GM23338 (cell line): Measurements from ENCODE around the gene RPL10A. TPM values are rescaled to one million over a fixed set of nuclear protein-coding genes. Genes with fewer than 3 reads are reported as not detected.

ENCODE experiments used
- ATAC-seq: fragments of 200-7000 bp; cut with Tn5 transposase; 3 replicates; pipeline ENCODE4 v1.9.1; 2020
- DNase-seq: peaks from one replicate; pipeline ENCODE4 v3.0.0-alpha.2; 2015; ENCODE audit warnings: low spot score
- H2AFZ ChIP-seq: fragments of 200-600 bp; sonication (generic); 2 replicates; pipeline ENCODE4 v1.8.0; 2016; ENCODE audit warnings: antibody characterized with exemption, mild to moderate bottlenecking, moderate library complexity
- H3F3A ChIP-seq: fragments of 200-600 bp; sonication (generic); replicated peaks from 2 replicates; pipeline ENCODE4 v1.8.0; 2017; ENCODE audit warnings: antibody characterized with exemption, mixed run types, low read depth
- H3K27ac ChIP-seq: fragments of 200-600 bp; sonication (generic); 2 replicates; pipeline ENCODE4 v1.6.1; 2016; ENCODE audit warnings: low read depth
- H3K27me3 ChIP-seq: fragments of 200-600 bp; sonication (generic); 2 replicates; pipeline ENCODE4 v1.8.0; 2016; ENCODE audit warnings: mild to moderate bottlenecking, mixed run types, moderate library complexity; ENCODE audit not compliant: insufficient read depth
- H3K36me3 ChIP-seq: fragments of 200-600 bp; sonication (generic); 2 replicates; pipeline ENCODE4 v1.8.0; 2016; ENCODE audit warnings: mild to moderate bottlenecking; ENCODE audit not compliant: insufficient read depth
- H3K4me1 ChIP-seq: fragments of 200-600 bp; sonication (generic); 2 replicates; pipeline ENCODE4 v1.8.0; 2016; ENCODE audit warnings: mild to moderate bottlenecking, moderate library complexity; ENCODE audit not compliant: insufficient read depth
- H3K4me2 ChIP-seq: fragments of 200-600 bp; sonication (generic); 2 replicates; pipeline ENCODE4 v1.7.1; 2017; ENCODE audit warnings: mixed run types
- H3K4me3 ChIP-seq: fragments of 200-600 bp; sonication (generic); 2 replicates; pipeline ENCODE4 v1.6.1; 2016; ENCODE audit warnings: mixed run types
- H3K79me2 ChIP-seq: fragments of 200-600 bp; sonication (generic); replicated peaks from 2 replicates; pipeline ENCODE4 v1.8.0; 2017; ENCODE audit warnings: mild to moderate bottlenecking; ENCODE audit not compliant: insufficient read depth
- H3K9me2 ChIP-seq: fragments of 200-600 bp; sonication (generic); 2 replicates; pipeline ENCODE4 v1.8.0; 2017; ENCODE audit not compliant: insufficient read depth
- H4K20me1 ChIP-seq: fragments of 200-600 bp; sonication (generic); replicated peaks from 2 replicates; pipeline ENCODE4 v1.8.0; 2017; ENCODE audit warnings: mild to moderate bottlenecking; ENCODE audit not compliant: insufficient read depth
- H3K27ac Mint-ChIP-seq: 2 replicates; pipeline ENCODE4 v1.8.0; 2020; ENCODE audit warnings: inconsistent platforms, mild to moderate bottlenecking, moderate library complexity, mixed read lengths
- H3K27me3 Mint-ChIP-seq: 3 replicates; pipeline ENCODE4 v1.8.0; 2022; ENCODE audit warnings: low read depth, mild to moderate bottlenecking, moderate library complexity, mixed read lengths, inconsistent platforms; ENCODE audit not compliant: insufficient read depth, poor library complexity
- H3K36me3 Mint-ChIP-seq: 3 replicates; pipeline ENCODE4 v1.8.0; 2021; ENCODE audit warnings: low read depth, mild to moderate bottlenecking, inconsistent platforms, moderate library complexity, mixed read lengths
- H3K4me1 Mint-ChIP-seq: 3 replicates; pipeline ENCODE4 v1.8.0; 2020; ENCODE audit warnings: mild to moderate bottlenecking, inconsistent platforms, mixed read lengths
- H3K4me3 Mint-ChIP-seq: 3 replicates; pipeline ENCODE4 v1.8.0; 2021; ENCODE audit warnings: moderate library complexity, mild to moderate bottlenecking, inconsistent platforms, mixed read lengths
- H3K9me3 Mint-ChIP-seq: 3 replicates; pipeline ENCODE4 v1.8.0; 2020; ENCODE audit warnings: moderate library complexity, mild to moderate bottlenecking, inconsistent platforms, mixed read lengths
- CREB1 ChIP-seq: fragments of 250-450 bp; sonication (Bioruptor Pico); IDR thresholded peaks from 2 replicates; pipeline ENCODE4 v1.5.0; 2020; ENCODE audit warnings: low read depth, mild to moderate bottlenecking, moderate library complexity
- CTCF ChIP-seq, 2 experiments: fragments of 200-600 bp in 1 of 2; sonication (generic) in 1 of 2; conservative IDR thresholded peaks; 2 replicates each; pipeline versions ENCODE4 v1.5.1 to v1.6.1; 2016 to 2017; ENCODE audit warnings: antibody characterized with exemption in 2 of 2, low read depth in 2 of 2, mild to moderate bottlenecking in 2 of 2, moderate library complexity in 1 of 2
- EZH2 ChIP-seq: fragments of 200-600 bp; sonication (generic); IDR thresholded peaks from one replicate; pipeline ENCODE4 v1.8.0; 2017; ENCODE audit warnings: antibody characterized with exemption, mild to moderate bottlenecking, low read depth; ENCODE audit not compliant: unreplicated experiment
- EZH2phosphoT487 ChIP-seq: fragments of 200-600 bp; sonication (generic); IDR thresholded peaks from one replicate; pipeline ENCODE4 v1.8.1; 2018; ENCODE audit warnings: antibody characterized with exemption; ENCODE audit not compliant: unreplicated experiment
- JUNB ChIP-seq: IDR thresholded peaks from one replicate; pipeline ENCODE4 v1.6.1; 2016; ENCODE audit warnings: antibody characterized with exemption; ENCODE audit not compliant: unreplicated experiment
- NANOG ChIP-seq: IDR thresholded peaks from 2 replicates; pipeline ENCODE4 v1.6.1; 2016; ENCODE audit warnings: antibody characterized with exemption, borderline replicate concordance
- STAT1 ChIP-seq: IDR thresholded peaks from one replicate; pipeline ENCODE4 v1.6.1; 2016; ENCODE audit warnings: antibody characterized with exemption; ENCODE audit not compliant: unreplicated experiment
- ZNF114 ChIP-seq: fragments of 250-450 bp; sonication (Bioruptor Pico); IDR thresholded peaks from 2 replicates; pipeline ENCODE4 v1.5.0; 2020; ENCODE audit warnings: mild to moderate bottlenecking, moderate library complexity
- ZNF331 ChIP-seq: fragments of 250-450 bp; sonication (Bioruptor Pico); IDR thresholded peaks from 2 replicates; pipeline ENCODE4 v1.5.0; 2020; ENCODE audit warnings: low read depth, mild to moderate bottlenecking, moderate library complexity
- ZNF462 ChIP-seq: fragments of 250-450 bp; sonication (Bioruptor Pico); IDR thresholded peaks from 2 replicates; pipeline ENCODE4 v1.5.0; 2020; ENCODE audit warnings: mild to moderate bottlenecking, moderate library complexity
- polyA plus RNA-seq: library from polyadenylated mRNA; unstranded; fragments of >200 nt; fragmentation: Nextera tagmentation; extraction: Ambion mirVana; gene quantifications from 2 replicates; pipeline ENCODE4 v1.2.1, GENCODE V29; 2016
- total RNA-seq: library from RNA; depleted of rRNA; stranded (reverse); fragments of >200 nt; shearing (Covaris generic); gene quantifications from 2 replicates; pipeline ENCODE4 v1.2.3, GENCODE V29; 2014
- TF ChIP-seq, protein P1 (sequence below): IDR thresholded peaks from one replicate; pipeline ENCODE4 v1.6.1; 2018; ENCODE audit warnings: antibody characterized with exemption; ENCODE audit not compliant: unreplicated experiment
- TF ChIP-seq, protein P2 (sequence below): IDR thresholded peaks from 2 replicates; pipeline ENCODE4 v1.6.1; 2016; ENCODE audit warnings: antibody characterized with exemption

The RPL10A gene
- total and polyA plus RNA-seq, 2 experiments from 2014 or later = 730 to 1,297 TPM

DNA sequence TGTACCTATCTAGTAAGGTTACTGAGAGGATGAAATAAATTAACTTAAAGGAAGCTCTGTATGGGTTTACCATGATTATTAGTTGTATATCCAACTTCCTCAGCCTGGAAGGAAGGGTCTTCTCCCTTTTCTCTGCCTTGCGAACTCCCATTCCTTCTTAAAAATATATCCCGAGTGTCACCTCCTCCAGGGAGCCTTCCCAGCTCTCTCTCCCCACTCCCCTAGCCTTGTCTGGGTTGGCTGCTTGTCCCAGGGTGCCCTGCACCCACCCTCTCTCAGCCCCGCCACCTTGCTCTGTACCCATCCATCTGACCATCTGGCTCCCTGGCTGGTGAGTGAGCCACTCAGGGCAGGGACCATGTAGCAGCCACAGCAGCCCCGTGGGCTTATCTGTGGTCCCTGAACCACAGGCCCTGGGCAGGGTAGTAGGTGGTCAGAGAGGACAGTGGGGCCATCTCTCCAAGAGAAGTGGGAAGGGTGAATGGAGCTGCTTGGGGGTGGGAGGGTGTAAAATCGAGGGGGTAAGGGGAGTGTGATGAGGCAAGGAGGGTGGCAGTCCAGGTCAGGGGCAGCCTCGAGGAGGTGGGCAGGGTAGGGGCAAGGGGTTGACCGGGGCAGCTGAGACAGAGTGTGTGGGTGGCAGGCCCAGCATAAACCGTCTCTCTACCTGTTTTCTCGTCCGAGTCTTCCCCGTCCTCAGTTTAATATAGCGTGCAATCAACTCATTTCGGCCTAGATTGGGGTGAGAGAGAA, 15.9 kb downstream of the RPL10A start (continued):
- TF ChIP-seq ZNF462 (CRISPR knock-in tag) (no peak), ZNF331 (no peak)

GRCh38 chr6:35484921-35485392, 16.8 kb downstream of the RPL10A start:
- peak overlapping the region; percentile 98 for H3K4me2 ChIP-seq
- DNase-seq = no peak
- H3K27me3 ChIP-seq = no peaks in the 10 kb centered on the region
- 0 out of 2 replicates have a peak, but pooled peaks cover 6% of the 10 kb centered on the region for H3K36me3 ChIP-seq
- no peak; the same call in 2 of the 3 replicates for ATAC-seq
- H2AFZ ChIP-seq = no peak overlapping the region
- no peaks in the 10 kb centered on the region for H3K9me2 ChIP-seq
- H3K4me3 Mint-ChIP-seq = peak overlapping the region; percentile 70
- H3K27ac ChIP-seq = peak overlapping the region; percentile 100
- TF ChIP-seq, protein P1, sequence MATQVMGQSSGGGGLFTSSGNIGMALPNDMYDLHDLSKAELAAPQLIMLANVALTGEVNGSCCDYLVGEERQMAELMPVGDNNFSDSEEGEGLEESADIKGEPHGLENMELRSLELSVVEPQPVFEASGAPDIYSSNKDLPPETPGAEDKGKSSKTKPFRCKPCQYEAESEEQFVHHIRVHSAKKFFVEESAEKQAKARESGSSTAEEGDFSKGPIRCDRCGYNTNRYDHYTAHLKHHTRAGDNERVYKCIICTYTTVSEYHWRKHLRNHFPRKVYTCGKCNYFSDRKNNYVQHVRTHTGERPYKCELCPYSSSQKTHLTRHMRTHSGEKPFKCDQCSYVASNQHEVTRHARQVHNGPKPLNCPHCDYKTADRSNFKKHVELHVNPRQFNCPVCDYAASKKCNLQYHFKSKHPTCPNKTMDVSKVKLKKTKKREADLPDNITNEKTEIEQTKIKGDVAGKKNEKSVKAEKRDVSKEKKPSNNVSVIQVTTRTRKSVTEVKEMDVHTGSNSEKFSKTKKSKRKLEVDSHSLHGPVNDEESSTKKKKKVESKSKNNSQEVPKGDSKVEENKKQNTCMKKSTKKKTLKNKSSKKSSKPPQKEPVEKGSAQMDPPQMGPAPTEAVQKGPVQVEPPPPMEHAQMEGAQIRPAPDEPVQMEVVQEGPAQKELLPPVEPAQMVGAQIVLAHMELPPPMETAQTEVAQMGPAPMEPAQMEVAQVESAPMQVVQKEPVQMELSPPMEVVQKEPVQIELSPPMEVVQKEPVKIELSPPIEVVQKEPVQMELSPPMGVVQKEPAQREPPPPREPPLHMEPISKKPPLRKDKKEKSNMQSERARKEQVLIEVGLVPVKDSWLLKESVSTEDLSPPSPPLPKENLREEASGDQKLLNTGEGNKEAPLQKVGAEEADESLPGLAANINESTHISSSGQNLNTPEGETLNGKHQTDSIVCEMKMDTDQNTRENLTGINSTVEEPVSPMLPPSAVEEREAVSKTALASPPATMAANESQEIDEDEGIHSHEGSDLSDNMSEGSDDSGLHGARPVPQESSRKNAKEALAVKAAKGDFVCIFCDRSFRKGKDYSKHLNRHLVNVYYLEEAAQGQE = no peak
- no peak for TF ChIP-seq EZH2phosphoT487
- TF ChIP-seq, protein P2, sequence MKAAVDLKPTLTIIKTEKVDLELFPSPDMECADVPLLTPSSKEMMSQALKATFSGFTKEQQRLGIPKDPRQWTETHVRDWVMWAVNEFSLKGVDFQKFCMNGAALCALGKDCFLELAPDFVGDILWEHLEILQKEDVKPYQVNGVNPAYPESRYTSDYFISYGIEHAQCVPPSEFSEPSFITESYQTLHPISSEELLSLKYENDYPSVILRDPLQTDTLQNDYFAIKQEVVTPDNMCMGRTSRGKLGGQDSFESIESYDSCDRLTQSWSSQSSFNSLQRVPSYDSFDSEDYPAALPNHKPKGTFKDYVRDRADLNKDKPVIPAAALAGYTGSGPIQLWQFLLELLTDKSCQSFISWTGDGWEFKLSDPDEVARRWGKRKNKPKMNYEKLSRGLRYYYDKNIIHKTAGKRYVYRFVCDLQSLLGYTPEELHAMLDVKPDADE = no peak
- TF ChIP-seq JUNB = no peak
- TF ChIP-seq CTCF (conservative IDR thresholded peaks at IDR 0.05; ENCODE audit: low read depth in 2 of 2) = no peak
- TF ChIP-seq CREB1 (CRISPR knock-in tag) = no peak
- TF ChIP-seq STAT1 = no peak
- no peak for TF ChIP-seq NANOG
- TF ChIP-seq EZH2 = no peak
- no peak for TF ChIP-seq ZNF114 (CRISPR knock-in tag)
- H3F3A ChIP-seq = peaks cover 25% of the 10 kb centered on the region
- peaks cover 15% of the 10 kb centered on the region for H3K36me3 Mint-ChIP-seq
- 0 out of 2 replicates have a peak, but pooled peaks cover 3% of the 10 kb centered on the region for H4K20me1 ChIP-seq
- H3K4me3 ChIP-seq = peak overlapping the region; percentile 72
- peaks cover 19% of the 10 kb centered on the region for H3K27me3 Mint-ChIP-seq
- peak overlapping the region; percentile 99 for H3K27ac Mint-ChIP-seq
- no peaks in the 10 kb centered on the region; the same call in 2 of the 3 replicates for H3K9me3 Mint-ChIP-seq
- H3K79me2 ChIP-seq = peaks cover 35% of the 10 kb centered on the region
- peaks cover 43% of the 10 kb centered on the region for H3K4me1 Mint-ChIP-seq
- peaks cover 53% of the 10 kb centered on the region for H3K4me1 ChIP-seq
